ENCODE data around the gene MRO. TPM values are rescaled to one million over a fixed set of nuclear protein-coding genes. Genes with fewer than 3 reads are reported as not detected.

MRO gene
- total and polyA plus RNA-seq, 10 of the 15 experiments (the other 5 are each of a cell fraction or from before 2014, with no cell fraction given) = 0.11 to 0.18 TPM; not detected in 8

GRCh38 chr18:50812834-50813233, 7.0 kb downstream of the MRO start (continued):
- TF ChIP-seq WRNIP1 (IDR thresholded peaks at IDR 0.05; ENCODE audit: borderline replicate concordance, low read depth, low read length) (no peak), RELB (IDR thresholded peaks at IDR 0.05; ENCODE audit: low read depth) (no peak), IKZF2 (IDR thresholded peaks at IDR 0.05) (no peak), MYC (IDR thresholded peaks at IDR 0.05; ENCODE audit: insufficient read depth, insufficient read length, insufficient replicate concordance, low read length, severe bottlenecking) (no peak)
- TF ChIP-seq, protein P1, sequence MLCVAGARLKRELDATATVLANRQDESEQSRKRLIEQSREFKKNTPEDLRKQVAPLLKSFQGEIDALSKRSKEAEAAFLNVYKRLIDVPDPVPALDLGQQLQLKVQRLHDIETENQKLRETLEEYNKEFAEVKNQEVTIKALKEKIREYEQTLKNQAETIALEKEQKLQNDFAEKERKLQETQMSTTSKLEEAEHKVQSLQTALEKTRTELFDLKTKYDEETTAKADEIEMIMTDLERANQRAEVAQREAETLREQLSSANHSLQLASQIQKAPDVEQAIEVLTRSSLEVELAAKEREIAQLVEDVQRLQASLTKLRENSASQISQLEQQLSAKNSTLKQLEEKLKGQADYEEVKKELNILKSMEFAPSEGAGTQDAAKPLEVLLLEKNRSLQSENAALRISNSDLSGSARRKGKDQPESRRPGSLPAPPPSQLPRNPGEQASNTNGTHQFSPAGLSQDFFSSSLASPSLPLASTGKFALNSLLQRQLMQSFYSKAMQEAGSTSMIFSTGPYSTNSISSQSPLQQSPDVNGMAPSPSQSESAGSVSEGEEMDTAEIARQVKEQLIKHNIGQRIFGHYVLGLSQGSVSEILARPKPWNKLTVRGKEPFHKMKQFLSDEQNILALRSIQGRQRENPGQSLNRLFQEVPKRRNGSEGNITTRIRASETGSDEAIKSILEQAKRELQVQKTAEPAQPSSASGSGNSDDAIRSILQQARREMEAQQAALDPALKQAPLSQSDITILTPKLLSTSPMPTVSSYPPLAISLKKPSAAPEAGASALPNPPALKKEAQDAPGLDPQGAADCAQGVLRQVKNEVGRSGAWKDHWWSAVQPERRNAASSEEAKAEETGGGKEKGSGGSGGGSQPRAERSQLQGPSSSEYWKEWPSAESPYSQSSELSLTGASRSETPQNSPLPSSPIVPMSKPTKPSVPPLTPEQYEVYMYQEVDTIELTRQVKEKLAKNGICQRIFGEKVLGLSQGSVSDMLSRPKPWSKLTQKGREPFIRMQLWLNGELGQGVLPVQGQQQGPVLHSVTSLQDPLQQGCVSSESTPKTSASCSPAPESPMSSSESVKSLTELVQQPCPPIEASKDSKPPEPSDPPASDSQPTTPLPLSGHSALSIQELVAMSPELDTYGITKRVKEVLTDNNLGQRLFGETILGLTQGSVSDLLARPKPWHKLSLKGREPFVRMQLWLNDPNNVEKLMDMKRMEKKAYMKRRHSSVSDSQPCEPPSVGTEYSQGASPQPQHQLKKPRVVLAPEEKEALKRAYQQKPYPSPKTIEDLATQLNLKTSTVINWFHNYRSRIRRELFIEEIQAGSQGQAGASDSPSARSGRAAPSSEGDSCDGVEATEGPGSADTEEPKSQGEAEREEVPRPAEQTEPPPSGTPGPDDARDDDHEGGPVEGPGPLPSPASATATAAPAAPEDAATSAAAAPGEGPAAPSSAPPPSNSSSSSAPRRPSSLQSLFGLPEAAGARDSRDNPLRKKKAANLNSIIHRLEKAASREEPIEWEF (IDR thresholded peaks at IDR 0.05; ENCODE audit: insufficient replicate concordance, low read depth, low read length) = no peak

GRCh38 chr18:50807176-50807575, 12.6 kb downstream of the MRO start:
- no peak for ATAC-seq
- no peak overlapping the region for H3K27ac ChIP-seq (ENCODE audit: control insufficient read depth, insufficient read depth)
- SMC1A ChIA-PET (ENCODE audit: uncharacterized antibody, unreplicated experiment) = no interaction called here
- no peak for FAIRE-seq
- no peak for DNase-seq (ENCODE audit: low read depth, low spot score)
- no peak overlapping the region for H2AFZ ChIP-seq (ENCODE audit: control insufficient read depth, low read depth, low read length)
- RAD21 ChIA-PET (ENCODE audit: unreplicated experiment) = no interaction called here
- no peaks in the 10 kb centered on the region for H3K79me2 ChIP-seq (ENCODE audit: control insufficient read depth, insufficient read depth, low read length)
- no peak overlapping the region for H3K4me3 ChIP-seq
- no TSS peak for BruUV-seq (replicated peaks)
- no peaks in the 10 kb centered on the region; a peak in 1 of 4 replicates for H3K27me3 ChIP-seq (replicated peaks in 1 of 2; ENCODE audit: control insufficient read depth in 2 of 2, insufficient read depth in 2 of 2, low read length in 1 of 2)
- intact Hi-C loops (cut with micrococcal nuclease; ENCODE audit: unreplicated experiment) (no loop called here), in situ Hi-C loops (cut with MboI) (no loop called here)
- no peaks in the 10 kb centered on the region for H3K9me3 ChIP-seq (replicated peaks; ENCODE audit: control insufficient read depth, insufficient read depth, low read length)
- H4K20me1 ChIP-seq (ENCODE audit: control insufficient read depth, insufficient read depth) = no peaks in the 10 kb centered on the region
- H3K9ac ChIP-seq (ENCODE audit: control insufficient read depth, insufficient read depth, low read length) = no peak overlapping the region
- 10% methylated on average over 2 of the region's 2 CpGs for WGBS (ENCODE audit: insufficient coverage, insufficient replicate concordance, low lambda C conversion rate, missing lambda C conversion rate)
- H3K36me3 ChIP-seq (ENCODE audit: control insufficient read depth in 2 of 2, insufficient read depth in 2 of 2, low read length in 1 of 2) = no peaks in the 10 kb centered on the region
- H3K4me1 ChIP-seq (ENCODE audit: control insufficient read depth, insufficient read depth, low read length) = peaks cover 5% of the 10 kb centered on the region
- H3K4me2 ChIP-seq (ENCODE audit: control insufficient read depth, insufficient read depth) = no peak overlapping the region
- CTCF ChIA-PET = no interaction called here
- POLR2A ChIA-PET = no interaction called here
- TF ChIP-seq CHD4 (IDR thresholded peaks at IDR 0.05) (no peak), ZNF207 (IDR thresholded peaks at IDR 0.05; ENCODE audit: borderline replicate concordance) (no peak), RUNX3 (IDR thresholded peaks at IDR 0.05; ENCODE audit: low read length) (no peak), ESRRA (IDR thresholded peaks at IDR 0.05; ENCODE audit: low read length) (no peak), ZNF592 (IDR thresholded peaks at IDR 0.05) (no peak)
- TF ChIP-seq, protein P2, sequence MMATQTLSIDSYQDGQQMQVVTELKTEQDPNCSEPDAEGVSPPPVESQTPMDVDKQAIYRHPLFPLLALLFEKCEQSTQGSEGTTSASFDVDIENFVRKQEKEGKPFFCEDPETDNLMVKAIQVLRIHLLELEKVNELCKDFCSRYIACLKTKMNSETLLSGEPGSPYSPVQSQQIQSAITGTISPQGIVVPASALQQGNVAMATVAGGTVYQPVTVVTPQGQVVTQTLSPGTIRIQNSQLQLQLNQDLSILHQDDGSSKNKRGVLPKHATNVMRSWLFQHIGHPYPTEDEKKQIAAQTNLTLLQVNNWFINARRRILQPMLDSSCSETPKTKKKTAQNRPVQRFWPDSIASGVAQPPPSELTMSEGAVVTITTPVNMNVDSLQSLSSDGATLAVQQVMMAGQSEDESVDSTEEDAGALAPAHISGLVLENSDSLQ (IDR thresholded peaks at IDR 0.05) = no peak
